OCI-LY1 (cell line): ENCODE data around the gene NKX1-1.

Experiments
- EZH2 ChIP-seq: fragments of 200-600 bp; sonication (generic), shearing (Covaris generic); IDR thresholded peaks from 2 replicates; pipeline ENCODE4 v1.8.0; 2017; ENCODE audit warnings: borderline replicate concordance, mixed run types, mild to moderate bottlenecking, antibody characterized with exemption, low read length, moderate library complexity, mixed read lengths
- TF ChIP-seq, protein P1 (sequence below): fragments of 200-600 bp; sonication (generic), shearing (Covaris generic); IDR thresholded peaks from 2 replicates; pipeline ENCODE4 v1.5.1; 2017; ENCODE audit warnings: mild to moderate bottlenecking, antibody characterized with exemption, low read length, moderate library complexity, mixed read lengths

DNA sequence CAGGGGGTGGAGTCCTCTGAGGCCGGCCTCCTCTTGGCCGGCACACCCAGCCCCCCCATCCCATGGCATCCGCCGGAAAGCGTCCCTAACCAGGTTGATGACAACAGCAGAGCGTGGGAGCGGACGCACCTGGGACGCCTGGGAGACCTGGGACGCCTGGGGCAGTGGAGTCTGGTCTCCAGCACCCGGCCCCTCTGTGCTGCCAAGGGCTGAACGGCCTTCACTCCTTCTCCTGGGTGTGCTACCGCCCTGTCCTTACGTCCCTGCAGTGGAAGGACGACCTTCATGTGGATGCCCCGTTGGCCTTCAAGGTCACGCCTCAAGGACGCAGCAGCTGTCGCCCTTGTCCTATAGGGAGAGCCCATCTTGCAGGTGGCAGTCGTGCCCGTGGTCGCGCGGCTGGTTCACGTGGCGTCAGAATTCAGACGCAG is 26.9 kb downstream of the NKX1-1 start:
- TF ChIP-seq, protein P1, sequence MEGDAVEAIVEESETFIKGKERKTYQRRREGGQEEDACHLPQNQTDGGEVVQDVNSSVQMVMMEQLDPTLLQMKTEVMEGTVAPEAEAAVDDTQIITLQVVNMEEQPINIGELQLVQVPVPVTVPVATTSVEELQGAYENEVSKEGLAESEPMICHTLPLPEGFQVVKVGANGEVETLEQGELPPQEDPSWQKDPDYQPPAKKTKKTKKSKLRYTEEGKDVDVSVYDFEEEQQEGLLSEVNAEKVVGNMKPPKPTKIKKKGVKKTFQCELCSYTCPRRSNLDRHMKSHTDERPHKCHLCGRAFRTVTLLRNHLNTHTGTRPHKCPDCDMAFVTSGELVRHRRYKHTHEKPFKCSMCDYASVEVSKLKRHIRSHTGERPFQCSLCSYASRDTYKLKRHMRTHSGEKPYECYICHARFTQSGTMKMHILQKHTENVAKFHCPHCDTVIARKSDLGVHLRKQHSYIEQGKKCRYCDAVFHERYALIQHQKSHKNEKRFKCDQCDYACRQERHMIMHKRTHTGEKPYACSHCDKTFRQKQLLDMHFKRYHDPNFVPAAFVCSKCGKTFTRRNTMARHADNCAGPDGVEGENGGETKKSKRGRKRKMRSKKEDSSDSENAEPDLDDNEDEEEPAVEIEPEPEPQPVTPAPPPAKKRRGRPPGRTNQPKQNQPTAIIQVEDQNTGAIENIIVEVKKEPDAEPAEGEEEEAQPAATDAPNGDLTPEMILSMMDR, result no peak
- no peak for TF ChIP-seq EZH2
